HG02943 (cell line): ENCODE results near the gene GP1BA.
"Not testable (repeated sequence)": the region's sequence is repeated elsewhere in the genome, so short reads cannot be mapped to it uniquely, and the experiment has no call there.

ENCODE experiments used
- ATAC-seq: cut with Tn5 transposase; IDR thresholded peaks from one replicate; pipeline ENCODE4 v1.9.1; 2021; ENCODE audit warnings: mild to moderate bottlenecking, low read depth, moderate library complexity; ENCODE audit not compliant: unreplicated experiment

Gene GP1BA

GRCh38 chr17:4901108-4901647 is 30.9 kb upstream of the GP1BA start:
- ATAC-seq, result no peak

- ATAC-seq, result no peak
Observed at GRCh38 chr17:4901648-4902344, 30.3 kb upstream of the GP1BA start.

- ATAC-seq, result no peak
Observed at GRCh38 chr17:4902540-4902939, 29.5 kb upstream of the GP1BA start.

- ATAC-seq, result no peak
Observed at GRCh38 chr17:4903051-4903818, 28.8 kb upstream of the GP1BA start, which contains the start of gene CHRNE. TSS of gene CHRNE (minus strand) at chr17:4903098. CDS start at chr17:4903063, 35 bp downstream.

- ATAC-seq, result not testable (repeated sequence)
Observed at GRCh38 chr17:4906642-4907041, 25.4 kb upstream of the GP1BA start.

GRCh38 chr17:4908301-4908700 is 23.8 kb upstream of the GP1BA start:
- ATAC-seq, result no peak

- ATAC-seq, result no peak
Observed at GRCh38 chr17:4908711-4909496, 23.2 kb upstream of the GP1BA start.

- no peak for ATAC-seq
Observed at GRCh38 chr17:4913994-4914393, 18.1 kb upstream of the GP1BA start.

GRCh38 chr17:4914551-4914950 is 17.5 kb upstream of the GP1BA start:
- ATAC-seq, result not testable (repeated sequence)

- no peak for ATAC-seq
Observed at GRCh38 chr17:4919511-4920047, 12.5 kb upstream of the GP1BA start.

- no peak for ATAC-seq
Observed at GRCh38 chr17:4920351-4921048, 11.6 kb upstream of the GP1BA start.

GRCh38 chr17:4921320-4921719 is 10.8 kb upstream of the GP1BA start:
- ATAC-seq, result no peak

GRCh38 chr17:4926577-4927335 is 5.3 kb upstream of the GP1BA start:
- ATAC-seq, result not testable (repeated sequence)

GRCh38 chr17:4928881-4929280 is 3.2 kb upstream of the GP1BA start:
- no peak for ATAC-seq

GRCh38 chr17:4932756-4933155 is 679 bp downstream of the GP1BA start:
- no peak for ATAC-seq

- no peak for ATAC-seq
Observed at GRCh38 chr17:4933646-4934045, 1.6 kb downstream of the GP1BA start.

- ATAC-seq, result no peak
Observed at GRCh38 chr17:4934173-4934979, 2.3 kb downstream of the GP1BA start.

GRCh38 chr17:4935650-4936049 is 3.6 kb downstream of the GP1BA start:
- no peak for ATAC-seq
